GM19372 (cell line): Measurements from ENCODE around the gene PTTG1.

Source experiments
- ATAC-seq: cut with Tn5 transposase; IDR thresholded peaks from one replicate; pipeline ENCODE4 v1.9.1; 2021; ENCODE audit warnings: mild to moderate bottlenecking, low read depth, moderate library complexity; ENCODE audit not compliant: unreplicated experiment

The PTTG1 gene

DNA sequence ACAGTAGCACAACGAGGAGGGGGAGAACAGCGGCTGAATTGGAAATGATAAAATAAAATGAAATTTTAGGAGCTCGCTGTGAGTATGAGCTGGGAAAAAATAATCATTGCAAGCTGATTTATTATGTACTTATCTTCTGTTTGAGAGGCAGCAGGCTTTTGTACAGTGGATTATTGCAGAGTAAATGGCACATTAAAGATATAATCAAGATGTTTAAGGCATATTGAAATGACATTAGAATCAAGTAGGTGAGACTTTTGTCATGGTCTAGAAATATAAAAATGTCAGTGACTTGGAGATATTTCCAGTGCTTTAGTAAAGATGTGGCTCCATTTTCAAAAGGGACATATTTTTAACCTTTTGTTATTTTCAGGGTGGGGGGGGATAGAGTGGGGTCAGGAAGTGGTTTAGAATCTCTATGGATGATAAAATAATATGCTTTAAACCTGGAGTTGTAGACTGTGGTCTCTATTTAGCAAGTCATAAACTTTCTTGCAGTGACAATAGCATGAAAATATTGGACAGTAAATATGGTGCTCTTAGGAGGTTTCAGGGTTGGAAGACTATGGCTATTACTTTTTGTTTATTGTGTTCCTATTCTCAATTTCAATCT, 46.8 kb downstream of the PTTG1 start:
- ATAC-seq = no peak

DNA sequence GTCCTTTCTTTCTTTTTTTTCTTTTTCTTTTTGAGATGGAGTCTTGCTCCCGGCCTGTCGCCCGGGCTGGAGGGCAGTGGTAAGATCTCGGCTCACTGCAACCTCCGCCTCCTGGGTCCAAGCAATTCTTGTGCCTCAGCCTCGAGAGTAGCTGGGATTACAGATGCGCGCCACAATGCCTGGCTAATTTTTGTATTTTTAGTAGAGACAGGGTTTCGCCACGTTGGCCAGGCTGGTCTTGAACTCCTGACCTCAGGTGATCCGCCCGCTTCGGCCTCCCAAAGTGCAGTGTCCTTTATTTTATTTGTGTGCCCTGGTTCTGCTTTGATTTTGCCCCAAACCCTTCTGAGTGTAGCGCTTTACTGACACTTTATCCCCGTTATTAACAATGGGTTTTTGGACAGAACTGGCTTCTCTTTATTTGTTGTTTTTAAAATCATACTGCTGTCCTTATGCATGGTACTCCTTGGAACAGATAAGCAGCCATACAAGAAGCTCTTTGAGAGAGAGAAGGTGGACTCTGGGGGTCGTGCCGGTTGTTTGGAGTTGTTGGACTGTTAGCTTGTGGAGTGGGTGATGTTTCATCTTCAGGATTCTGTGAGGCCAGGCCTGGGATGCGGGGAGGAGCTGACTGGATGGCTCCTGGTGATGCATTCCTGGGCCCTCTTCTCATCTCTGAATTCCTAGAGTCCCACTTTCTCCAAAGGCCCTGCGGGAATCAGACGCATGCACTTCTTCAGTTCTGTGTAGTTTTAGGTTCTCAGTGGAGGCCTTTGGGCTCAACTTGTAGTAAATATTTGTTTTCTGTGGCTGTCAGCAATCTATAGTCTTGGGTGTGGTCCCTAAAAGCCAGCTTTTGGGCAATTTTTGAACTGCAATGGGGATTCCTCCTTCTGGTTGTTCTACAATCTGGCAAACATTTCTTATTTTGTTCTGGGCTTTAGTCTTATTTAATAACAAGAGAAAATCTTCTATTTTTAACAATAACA, 47.8 kb downstream of the PTTG1 start:
- ATAC-seq = no peak

DNA sequence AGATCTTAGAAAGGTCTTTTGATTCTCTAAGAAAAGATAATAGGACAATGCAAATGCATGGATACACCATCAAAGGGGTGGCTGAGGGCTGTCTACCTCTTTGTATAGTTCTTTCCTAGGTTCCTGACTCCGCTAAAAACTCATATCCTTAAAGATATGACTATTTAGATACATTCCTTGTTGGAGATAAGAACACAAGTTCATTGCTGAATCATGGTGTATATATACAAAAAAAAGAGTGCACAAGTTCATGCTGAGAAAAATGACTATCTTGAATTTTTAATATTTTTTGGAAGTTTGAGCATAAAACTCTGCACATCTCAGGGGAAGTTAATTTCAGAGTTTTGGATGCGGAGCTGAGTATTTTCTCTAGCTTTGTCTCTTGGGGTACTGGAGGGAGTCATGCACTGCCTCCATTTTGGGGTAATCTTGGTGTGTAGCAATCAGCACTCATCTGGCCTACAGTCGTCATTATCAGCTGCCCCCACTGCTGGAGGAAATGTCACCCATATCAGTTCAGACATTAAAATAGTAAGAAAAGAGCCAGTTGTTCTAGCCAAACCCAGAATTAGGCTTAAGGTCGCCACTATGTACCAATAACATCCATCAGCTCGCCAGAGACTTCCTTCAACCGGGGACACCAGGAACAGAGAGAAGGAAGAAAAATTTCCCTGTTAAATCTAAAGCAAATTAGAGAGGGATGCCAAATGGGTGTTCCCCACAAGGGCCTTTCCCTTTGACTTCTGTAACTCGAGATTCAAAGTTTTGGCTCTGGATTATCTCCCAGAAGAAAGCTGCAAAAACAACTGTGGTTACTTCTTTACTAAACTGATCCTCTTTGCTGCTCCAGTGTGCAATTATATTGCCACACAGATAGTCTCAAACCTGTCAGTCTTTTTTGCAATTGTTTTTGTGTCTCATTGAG, 49.0 kb downstream of the PTTG1 start:
- no peak for ATAC-seq

DNA sequence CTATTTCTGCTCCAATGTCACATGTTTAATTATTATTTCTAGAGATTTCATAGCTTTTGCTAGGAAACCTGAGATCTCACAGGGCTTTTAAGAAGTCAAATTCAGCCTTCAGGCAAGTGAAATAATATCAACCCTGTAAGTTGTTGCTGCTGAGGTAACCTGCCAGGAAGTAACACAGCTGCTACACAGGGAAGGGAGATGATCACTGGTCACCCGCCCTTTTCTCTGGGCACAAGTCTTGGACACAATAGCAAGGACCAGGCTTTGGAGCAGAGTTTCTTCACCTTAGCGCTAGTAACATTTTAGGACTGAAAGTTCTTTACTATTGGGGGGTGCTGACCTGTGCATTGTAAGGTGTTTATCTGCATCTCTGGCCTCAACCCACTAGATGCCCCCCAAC, 50.1 kb downstream of the PTTG1 start:
- ATAC-seq = no peak

DNA sequence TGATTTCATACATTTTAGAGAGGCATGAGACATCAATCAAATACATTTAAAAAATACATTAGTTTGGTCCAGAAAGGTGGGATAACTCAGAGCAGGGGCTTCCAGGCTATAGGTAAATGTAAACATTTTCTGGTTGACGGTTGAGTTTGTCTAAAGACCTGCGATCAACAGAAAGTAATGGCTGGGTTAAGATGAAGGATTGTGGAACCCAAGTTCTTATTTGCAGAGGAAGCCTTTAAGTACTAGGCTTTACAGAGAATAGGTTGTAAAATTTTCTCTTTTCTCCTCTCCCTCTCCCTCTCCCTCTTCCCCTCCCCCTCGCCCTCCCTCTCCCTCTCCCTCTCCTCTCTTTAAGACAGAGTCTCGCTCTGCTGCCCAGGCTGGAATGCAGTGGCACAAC, 50.8 kb downstream of the PTTG1 start:
- no peak for ATAC-seq

DNA sequence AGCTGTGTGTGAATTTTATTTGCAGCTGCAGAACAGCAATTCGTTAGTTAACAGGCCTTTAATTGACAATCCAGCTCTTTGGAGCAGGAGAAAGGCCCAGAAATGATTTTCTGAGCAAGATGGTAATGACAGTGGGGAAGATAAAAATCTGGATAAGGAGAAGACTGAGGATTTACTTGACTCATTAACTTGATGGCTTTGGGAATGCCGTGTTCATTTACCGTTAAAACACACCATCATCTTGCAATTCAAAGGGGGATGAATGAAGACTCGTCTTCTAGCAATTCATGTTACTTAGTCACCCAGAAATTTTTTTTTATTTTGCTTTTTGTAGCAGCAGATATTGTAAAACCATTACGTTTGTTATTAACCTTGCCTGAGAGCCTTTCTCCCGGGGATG, 52.0 kb downstream of the PTTG1 start:
- no peak for ATAC-seq

DNA sequence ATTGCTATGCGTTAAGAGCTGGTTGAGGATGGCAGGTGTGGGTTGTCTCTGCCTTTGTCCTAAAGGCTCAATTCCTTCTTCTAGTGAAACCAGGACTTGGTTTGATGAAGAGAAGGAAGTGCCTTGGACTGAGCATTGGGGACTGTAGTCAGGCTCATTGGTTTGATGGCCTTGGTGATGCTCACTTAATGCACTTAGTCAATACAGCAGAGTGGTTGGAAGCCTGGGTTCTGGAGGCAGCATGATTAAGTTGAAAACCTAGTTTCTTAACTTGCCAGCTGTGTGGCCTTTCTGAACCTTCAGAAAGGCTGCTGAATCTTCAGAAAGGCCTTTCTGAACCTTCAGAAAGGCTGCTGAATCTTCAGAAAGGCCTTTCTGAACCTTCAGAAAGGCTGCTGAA, 52.4 kb downstream of the PTTG1 start:
- ATAC-seq = no peak

DNA sequence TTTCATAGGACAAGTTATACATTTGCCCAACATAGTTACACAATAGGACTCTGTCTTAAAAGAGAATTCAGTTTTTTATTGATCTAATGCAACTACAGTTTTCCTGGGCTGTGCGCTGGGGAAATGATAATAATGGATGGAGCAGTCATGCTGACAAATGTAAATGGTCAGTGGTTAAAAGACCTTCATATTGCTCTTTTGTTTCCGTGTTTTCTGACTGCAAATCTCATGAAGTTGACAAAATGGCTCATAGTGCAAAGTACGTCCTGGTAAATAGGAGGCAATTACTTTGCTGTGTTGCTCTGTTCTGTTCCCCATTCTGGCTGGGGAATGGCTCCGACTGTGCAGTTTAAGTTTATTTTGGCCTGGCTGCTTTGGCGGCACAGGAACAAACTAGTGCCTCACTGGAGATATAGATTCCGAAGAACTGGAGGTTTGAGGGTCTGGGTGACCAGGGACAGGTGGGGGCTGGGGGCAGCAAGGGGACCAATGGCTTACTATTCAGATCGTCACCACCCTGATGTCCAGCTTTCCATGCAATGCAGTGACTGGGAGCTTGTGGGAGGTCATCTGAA, 54.3 kb downstream of the PTTG1 start:
- no peak for ATAC-seq

DNA sequence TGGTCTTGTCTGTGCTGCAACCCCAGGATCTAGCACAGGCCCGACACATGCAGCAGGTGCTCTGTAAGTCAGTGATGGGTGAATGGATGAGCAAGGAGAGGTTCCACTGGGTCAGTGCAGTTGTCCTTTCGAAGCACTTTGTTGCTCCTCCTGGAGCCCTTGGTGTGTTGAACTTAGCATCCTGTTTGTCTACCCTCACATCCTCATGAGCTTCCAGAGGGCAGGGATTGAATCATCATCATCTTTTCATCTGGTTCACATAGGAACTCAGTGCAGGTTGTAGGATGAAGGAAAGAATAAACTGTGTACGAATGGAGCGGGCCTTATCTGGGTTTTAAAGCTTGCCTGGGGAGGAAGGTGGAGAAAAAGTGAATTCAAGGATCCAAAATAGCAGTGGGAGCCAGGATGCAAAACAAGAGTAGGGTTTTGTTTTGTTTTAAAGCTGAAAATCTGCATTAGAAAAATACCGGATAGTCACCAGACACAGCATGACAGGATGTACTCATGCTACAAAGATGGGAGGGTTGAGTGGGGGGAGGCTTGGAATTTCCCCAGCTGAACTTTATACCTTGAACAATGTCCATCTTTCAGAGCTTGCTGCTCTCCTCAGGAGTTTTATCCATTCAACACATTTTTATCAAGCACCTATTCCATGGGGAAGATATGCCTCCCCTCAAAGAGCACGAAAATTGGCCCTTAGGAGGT, 55.8 kb downstream of the PTTG1 start:
- ATAC-seq = no peak

DNA sequence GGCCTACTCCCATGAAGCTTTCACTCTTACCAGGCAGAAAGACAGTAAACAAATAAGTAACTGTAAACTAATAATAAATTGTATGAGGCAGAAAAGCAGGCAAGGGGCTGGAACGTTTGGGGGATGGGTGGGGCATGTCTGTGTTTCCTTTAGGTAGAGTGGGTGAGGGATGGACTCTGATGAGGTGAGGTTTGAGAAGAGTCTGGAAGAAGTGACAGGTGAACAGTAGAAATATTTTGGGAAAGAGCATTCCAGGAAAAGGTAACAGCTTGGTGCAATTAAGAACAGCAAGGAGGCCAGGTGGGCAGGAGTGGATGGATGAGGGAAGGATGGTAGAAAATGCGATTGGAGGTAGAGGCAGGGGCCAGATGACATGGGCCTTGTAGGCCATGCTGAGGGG, 56.5 kb downstream of the PTTG1 start:
- ATAC-seq = no peak
